KMS-11 (cell line): ENCODE measurements around the gene CD151.

ENCODE experiments used
- H2AFZ ChIP-seq: fragments of 200-600 bp; sonication (generic); 2 replicates; pipeline ENCODE4 v1.6.1; 2016; ENCODE audit warnings: antibody characterized with exemption, mixed run types, low read depth
- H3K27ac ChIP-seq: fragments of 200-600 bp; sonication (generic); 2 replicates; pipeline ENCODE4 v1.6.1; 2016; ENCODE audit warnings: mild to moderate bottlenecking, mixed run types
- H3K27me3 ChIP-seq: fragments of 200-600 bp; sonication (generic); 2 replicates; pipeline ENCODE4 v1.6.1; 2017; ENCODE audit warnings: mild to moderate bottlenecking, low read depth, mixed run types, moderate library complexity; ENCODE audit not compliant: insufficient read depth
- H3K36me3 ChIP-seq: fragments of 200-600 bp; sonication (generic); 2 replicates; pipeline ENCODE4 v1.6.1; 2017; ENCODE audit warnings: mild to moderate bottlenecking, mixed run types; ENCODE audit not compliant: insufficient read depth
- H3K4me1 ChIP-seq: fragments of 200-600 bp; sonication (generic); 2 replicates; pipeline ENCODE4 v1.6.1; 2016; ENCODE audit warnings: mild to moderate bottlenecking, low read depth, mixed run types; ENCODE audit not compliant: poor library complexity, severe bottlenecking
- H3K4me2 ChIP-seq: fragments of 200-600 bp; sonication (generic); 2 replicates; pipeline ENCODE4 v1.7.0; 2016; ENCODE audit warnings: mild to moderate bottlenecking, mixed run types
- H3K4me3 ChIP-seq: fragments of 200-600 bp; sonication (generic); IDR thresholded peaks from 2 replicates; pipeline ENCODE4 v1.6.1; 2017; ENCODE audit warnings: low read depth, low read length, mixed read lengths; ENCODE audit not compliant: insufficient read depth
- H3K79me2 ChIP-seq: fragments of 200-600 bp; sonication (generic); 2 replicates; pipeline ENCODE4 v1.6.1; 2016; ENCODE audit warnings: low read depth, mixed run types; ENCODE audit not compliant: insufficient read depth
- H3K9ac ChIP-seq: fragments of 200-600 bp; sonication (generic); 2 replicates; pipeline ENCODE4 v1.6.1; 2016; ENCODE audit warnings: mild to moderate bottlenecking, mixed run types
- H4K20me1 ChIP-seq: fragments of 200-600 bp; sonication (generic); 2 replicates; pipeline ENCODE4 v1.6.1; 2016; ENCODE audit warnings: mild to moderate bottlenecking, mixed run types; ENCODE audit not compliant: insufficient read depth
- CTCF ChIP-seq: fragments of 200-600 bp; sonication (generic); conservative IDR thresholded peaks from 2 replicates; pipeline ENCODE4 v1.6.1; 2017; ENCODE audit warnings: low read depth, mild to moderate bottlenecking, antibody characterized with exemption, low read length, moderate library complexity, mixed read lengths

The CD151 gene

GRCh38 chr11:791658-792534 lies 40.9 kb upstream of the CD151 start:
- peaks cover 16% of the 10 kb centered on the region for H3K4me1 ChIP-seq
- no peaks in the 10 kb centered on the region for H4K20me1 ChIP-seq
- H2AFZ ChIP-seq: no peak overlapping the region
- H3K27me3 ChIP-seq: no peaks in the 10 kb centered on the region
- H3K4me3 ChIP-seq: no peak overlapping the region
- TF ChIP-seq CTCF: no peak
- H3K79me2 ChIP-seq: 0 out of 2 replicates have a peak, but pooled peaks cover 4% of the 10 kb centered on the region
- H3K9ac ChIP-seq: no peak overlapping the region
- no peak overlapping the region for H3K4me2 ChIP-seq
- H3K27ac ChIP-seq: no peak overlapping the region
- H3K36me3 ChIP-seq: no peaks in the 10 kb centered on the region

- Histone ChIP-seq H3K4me1 (peaks cover 16% of the 10 kb centered on the region), H2AFZ (no peak overlapping the region), H3K36me3 (no peaks in the 10 kb centered on the region), H3K4me3 (no peak overlapping the region), H3K79me2 (0 out of 2 replicates have a peak, but pooled peaks cover 4% of the 10 kb centered on the region), H4K20me1 (no peaks in the 10 kb centered on the region), H3K9ac (no peak overlapping the region), H3K27me3 (no peaks in the 10 kb centered on the region), H3K27ac (no peak overlapping the region), H3K4me2 (no peak overlapping the region)
- TF ChIP-seq CTCF: no peak
Measured at GRCh38 chr11:792535-792821, 40.3 kb upstream of the CD151 start.

- H3K27me3 ChIP-seq: no peaks in the 10 kb centered on the region
- H3K4me1 ChIP-seq: peaks cover 16% of the 10 kb centered on the region
- no peak overlapping the region for H2AFZ ChIP-seq
- no peak overlapping the region for H3K27ac ChIP-seq
- no peak overlapping the region for H3K9ac ChIP-seq
- H3K36me3 ChIP-seq: no peaks in the 10 kb centered on the region
- H4K20me1 ChIP-seq: no peaks in the 10 kb centered on the region
- H3K4me2 ChIP-seq: no peak overlapping the region
- 0 out of 2 replicates have a peak, but pooled peaks cover 4% of the 10 kb centered on the region for H3K79me2 ChIP-seq
- H3K4me3 ChIP-seq: no peak overlapping the region
- no peak for TF ChIP-seq CTCF
Measured at GRCh38 chr11:792873-793272, 39.9 kb upstream of the CD151 start.

GRCh38 chr11:793556-793955 lies 39.2 kb upstream of the CD151 start:
- H3K27me3 ChIP-seq: no peaks in the 10 kb centered on the region
- H4K20me1 ChIP-seq: no peaks in the 10 kb centered on the region
- no peaks in the 10 kb centered on the region for H3K36me3 ChIP-seq
- H3K27ac ChIP-seq: no peak overlapping the region
- H3K4me2 ChIP-seq: no peak overlapping the region
- H2AFZ ChIP-seq: no peak overlapping the region
- peaks cover 19% of the 10 kb centered on the region for H3K4me1 ChIP-seq
- H3K4me3 ChIP-seq: no peak overlapping the region
- no peak overlapping the region for H3K9ac ChIP-seq
- TF ChIP-seq CTCF: no peak
- H3K79me2 ChIP-seq: 0 out of 2 replicates have a peak, but pooled peaks cover 4% of the 10 kb centered on the region
